HEK293 (cell line): ENCODE data around the gene FPGS.
A peak's percentile ranks its signal among the peaks of the same experiment; 100 is the strongest.

Experiments
- CTCF ChIP-seq: fragments of 450-650 bp; formaldehyde crosslinking; IDR thresholded peaks from 2 replicates; pipeline ENCODE4 v1.5.1; 2016; ENCODE audit warnings: missing biosample characterization, missing genetic modification characterization
- GLI4 ChIP-seq: fragments of 450-650 bp; formaldehyde crosslinking; IDR thresholded peaks from 2 replicates; pipeline ENCODE4 v1.5.1; 2016; ENCODE audit warnings: missing biosample characterization, missing genetic modification characterization
- GLIS1 ChIP-seq: fragments of 450-650 bp; formaldehyde crosslinking; IDR thresholded peaks from 2 replicates; pipeline ENCODE4 v1.5.1; 2016; ENCODE audit warnings: missing biosample characterization, missing genetic modification characterization
- KLF8 ChIP-seq: fragments of 450-650 bp; formaldehyde crosslinking; IDR thresholded peaks from 2 replicates; pipeline ENCODE4 v1.5.1; 2016; ENCODE audit warnings: missing biosample characterization, missing genetic modification characterization
- MZF1 ChIP-seq: fragments of 450-650 bp; formaldehyde crosslinking; IDR thresholded peaks from 2 replicates; pipeline ENCODE4 v1.5.1; 2017; ENCODE audit warnings: missing biosample characterization, missing genetic modification characterization, borderline replicate concordance
- SP2 ChIP-seq: fragments of 450-650 bp; formaldehyde crosslinking; IDR thresholded peaks from 2 replicates; pipeline ENCODE4 v1.5.1; 2016; ENCODE audit warnings: missing biosample characterization, missing genetic modification characterization
- TSHZ1 ChIP-seq: fragments of 450-650 bp; formaldehyde crosslinking; IDR thresholded peaks from 2 replicates; pipeline ENCODE4 v1.5.1; 2016; ENCODE audit warnings: missing biosample characterization, missing genetic modification characterization, borderline replicate concordance
- YY1 ChIP-seq: fragments of 450-650 bp; formaldehyde crosslinking; IDR thresholded peaks from 2 replicates; pipeline ENCODE4 v1.5.1; 2018; ENCODE audit warnings: missing biosample characterization, missing genetic modification characterization
- ZBTB11 ChIP-seq: fragments of 450-650 bp; formaldehyde crosslinking; conservative IDR thresholded peaks from 2 replicates; pipeline ENCODE4 v1.5.1; 2016; ENCODE audit warnings: low read depth, missing biosample characterization, missing genetic modification characterization
- ZBTB8A ChIP-seq: fragments of 450-650 bp; formaldehyde crosslinking; IDR thresholded peaks from 2 replicates; pipeline ENCODE4 v1.5.1; 2016; ENCODE audit warnings: missing biosample characterization, missing genetic modification characterization
- ZFP37 ChIP-seq: fragments of 450-650 bp; formaldehyde crosslinking; IDR thresholded peaks from 2 replicates; pipeline ENCODE4 v1.5.1; 2016; ENCODE audit warnings: missing biosample characterization, missing genetic modification characterization
- ZNF112 ChIP-seq: fragments of 450-650 bp; formaldehyde crosslinking; IDR thresholded peaks from 2 replicates; pipeline ENCODE4 v1.5.0; 2017; ENCODE audit warnings: missing biosample characterization, missing genetic modification characterization
- ZNF132 ChIP-seq: fragments of 450-650 bp; formaldehyde crosslinking; IDR thresholded peaks from 2 replicates; pipeline ENCODE4 v1.5.1; 2017; ENCODE audit warnings: missing biosample characterization, missing genetic modification characterization, borderline replicate concordance
- ZNF155 ChIP-seq: fragments of 450-650 bp; formaldehyde crosslinking; IDR thresholded peaks from 2 replicates; pipeline ENCODE4 v1.5.1; 2016; ENCODE audit warnings: missing biosample characterization, missing genetic modification characterization
- ZNF16 ChIP-seq: fragments of 450-650 bp; formaldehyde crosslinking; IDR thresholded peaks from 2 replicates; pipeline ENCODE4 v1.5.1; 2016; ENCODE audit warnings: low read depth, missing biosample characterization, missing genetic modification characterization
- ZNF19 ChIP-seq: fragments of 450-650 bp; formaldehyde crosslinking; IDR thresholded peaks from 2 replicates; pipeline ENCODE4; 2016; ENCODE audit warnings: missing biosample characterization, missing genetic modification characterization, low read depth
- ZNF2 ChIP-seq: fragments of 450-650 bp; formaldehyde crosslinking; IDR thresholded peaks from 2 replicates; pipeline ENCODE4 v1.5.1; 2016; ENCODE audit warnings: missing biosample characterization, missing genetic modification characterization
- ZNF26 ChIP-seq: fragments of 450-650 bp; formaldehyde crosslinking; IDR thresholded peaks from 2 replicates; pipeline ENCODE4 v1.5.1; 2016; ENCODE audit warnings: missing biosample characterization, missing genetic modification characterization
- ZNF302 ChIP-seq: fragments of 450-650 bp; formaldehyde crosslinking; IDR thresholded peaks from 2 replicates; pipeline ENCODE4 v1.5.1; 2016; ENCODE audit warnings: missing biosample characterization, missing genetic modification characterization, low read depth
- ZNF449 ChIP-seq: fragments of 450-650 bp; formaldehyde crosslinking; IDR thresholded peaks from 2 replicates; pipeline ENCODE4 v1.5.1; 2017; ENCODE audit warnings: missing biosample characterization, mild to moderate bottlenecking, missing genetic modification characterization, moderate library complexity
- ZNF473 ChIP-seq: fragments of 450-650 bp; formaldehyde crosslinking; IDR thresholded peaks from 2 replicates; pipeline ENCODE4 v1.5.1; 2017; ENCODE audit warnings: missing biosample characterization, missing genetic modification characterization
- ZNF571 ChIP-seq: fragments of 450-650 bp; formaldehyde crosslinking; IDR thresholded peaks from 2 replicates; pipeline ENCODE4 v1.5.0; 2017; ENCODE audit warnings: missing biosample characterization, missing genetic modification characterization
- ZNF621 ChIP-seq: fragments of 450-650 bp; formaldehyde crosslinking; IDR thresholded peaks from 2 replicates; pipeline ENCODE4 v1.5.1; 2017; ENCODE audit warnings: missing biosample characterization, missing genetic modification characterization
- ZNF623 ChIP-seq: fragments of 450-650 bp; formaldehyde crosslinking; IDR thresholded peaks from 2 replicates; pipeline ENCODE4 v1.5.1; 2016; ENCODE audit warnings: missing biosample characterization, missing genetic modification characterization
- ZNF626 ChIP-seq: fragments of 450-650 bp; sonication (Bioruptor Pico); formaldehyde crosslinking; IDR thresholded peaks from 2 replicates; pipeline ENCODE4 v1.5.1; 2018; ENCODE audit warnings: missing biosample characterization, missing genetic modification characterization, inconsistent platforms
- ZNF654 ChIP-seq: fragments of 450-650 bp; formaldehyde crosslinking; IDR thresholded peaks from 2 replicates; pipeline ENCODE4 v1.5.1; 2016; ENCODE audit warnings: low read depth, missing biosample characterization, missing genetic modification characterization
- ZNF677 ChIP-seq: fragments of 450-650 bp; IDR thresholded peaks from 2 replicates; pipeline ENCODE4 v1.5.0; 2018; ENCODE audit warnings: missing biosample characterization, mild to moderate bottlenecking, missing genetic modification characterization, moderate library complexity
- ZNF701 ChIP-seq: fragments of 450-650 bp; formaldehyde crosslinking; IDR thresholded peaks from 2 replicates; pipeline ENCODE4 v1.5.1; 2016; ENCODE audit warnings: missing biosample characterization, missing genetic modification characterization
- ZNF768 ChIP-seq: fragments of 450-650 bp; formaldehyde crosslinking; IDR thresholded peaks from 2 replicates; pipeline ENCODE4 v1.5.1; 2018; ENCODE audit warnings: missing biosample characterization, mild to moderate bottlenecking, missing genetic modification characterization

FPGS gene

GRCh38 chr9:127785933-127786772, 16.5 kb upstream of the FPGS start, which contains the start of gene CDK9 (continued):
- peak; percentile 80 for TF ChIP-seq KLF8 (tag by site-specific recombination)
- 0 out of 2 replicates have a peak, but pooled peaks have one; percentile 15 for TF ChIP-seq YY1 (tag by site-specific recombination)
- TF ChIP-seq ZNF449, result no peak
- TF ChIP-seq ZNF621 (tag by site-specific recombination), result no peak
- TF ChIP-seq ZNF132 (tag by site-specific recombination), result no peak
- no peak for TF ChIP-seq GLI4 (tag by site-specific recombination)
- TF ChIP-seq ZNF677 (tag by site-specific recombination), result peak; percentile 66; the same call in 1 of the 2 replicates
- TF ChIP-seq ZNF26 (tag by site-specific recombination), result no peak
- TF ChIP-seq ZNF155, result no peak
- no peak for TF ChIP-seq ZNF302 (tag by site-specific recombination)
- no peak for TF ChIP-seq ZNF626 (tag by site-specific recombination)
- no peak for TF ChIP-seq ZNF112
- no peak for TF ChIP-seq ZNF623 (tag by site-specific recombination)
- TF ChIP-seq ZBTB8A (tag by site-specific recombination), result peak; percentile 85
- TF ChIP-seq ZNF473, result no peak
- no peak for TF ChIP-seq MZF1 (tag by site-specific recombination)
- peak; percentile 11; the same call in 1 of the 2 replicates for TF ChIP-seq GLIS1 (tag by site-specific recombination)
- TF ChIP-seq ZBTB11 (tag by site-specific recombination), result peak; percentile 69
- TF ChIP-seq ZNF2 (tag by site-specific recombination), result 0 out of 2 replicates have a peak, but pooled peaks have one; percentile 26
- TF ChIP-seq ZNF768 (tag by site-specific recombination), result no peak
- no peak for TF ChIP-seq ZFP37 (tag by site-specific recombination)
- no peak for TF ChIP-seq ZNF571 (tag by site-specific recombination)
- TF ChIP-seq CTCF, result peak; percentile 69; the same call in 1 of the 2 replicates
- TF ChIP-seq SP2 (tag by site-specific recombination), result peak; percentile 75
- TF ChIP-seq ZNF701 (tag by site-specific recombination), result no peak
- TF ChIP-seq TSHZ1 (tag by site-specific recombination), result no peak
- no peak for TF ChIP-seq ZNF19 (tag by site-specific recombination)
- no peak for TF ChIP-seq ZNF654
- no peak for TF ChIP-seq ZNF16 (tag by site-specific recombination)
